ENCODE measurements around the gene TLCD3B.

DNA sequence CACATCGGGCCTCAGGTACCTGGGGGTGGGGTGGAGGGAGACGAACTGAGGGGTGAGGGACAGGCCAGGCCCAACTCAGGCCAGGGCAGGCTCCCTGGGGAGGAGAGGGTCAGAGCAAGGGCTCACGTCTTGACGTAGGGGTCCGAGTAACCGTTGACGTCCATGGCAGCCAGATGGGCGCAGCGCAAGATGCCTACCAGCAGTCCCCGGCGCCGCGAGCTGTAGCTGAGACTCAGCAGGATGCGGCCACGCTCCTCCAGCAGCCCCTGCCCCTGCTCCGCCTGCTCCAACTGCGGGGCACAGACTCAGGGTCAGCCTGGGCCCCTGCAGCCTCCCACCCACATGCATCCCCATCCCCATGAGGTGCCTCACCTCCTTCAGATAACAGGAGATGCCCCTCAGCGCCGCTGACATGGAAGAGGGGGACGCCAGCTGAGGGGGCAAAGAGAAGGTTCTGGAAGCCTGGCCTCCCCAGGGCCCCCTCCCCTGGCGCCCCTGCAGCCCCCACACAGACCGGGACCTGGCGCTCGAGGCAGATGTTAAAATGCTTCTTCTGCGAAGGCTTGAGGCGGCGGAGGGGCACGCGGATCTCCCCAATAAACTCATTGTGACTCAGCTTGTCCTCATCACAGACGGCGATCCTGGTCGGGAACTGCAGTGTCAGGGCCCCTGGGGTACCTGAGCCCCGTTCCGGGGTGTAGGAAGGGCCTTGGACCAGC is 24.3 kb downstream of the TLCD3B start:
- TF ChIP-seq, protein P1, sequence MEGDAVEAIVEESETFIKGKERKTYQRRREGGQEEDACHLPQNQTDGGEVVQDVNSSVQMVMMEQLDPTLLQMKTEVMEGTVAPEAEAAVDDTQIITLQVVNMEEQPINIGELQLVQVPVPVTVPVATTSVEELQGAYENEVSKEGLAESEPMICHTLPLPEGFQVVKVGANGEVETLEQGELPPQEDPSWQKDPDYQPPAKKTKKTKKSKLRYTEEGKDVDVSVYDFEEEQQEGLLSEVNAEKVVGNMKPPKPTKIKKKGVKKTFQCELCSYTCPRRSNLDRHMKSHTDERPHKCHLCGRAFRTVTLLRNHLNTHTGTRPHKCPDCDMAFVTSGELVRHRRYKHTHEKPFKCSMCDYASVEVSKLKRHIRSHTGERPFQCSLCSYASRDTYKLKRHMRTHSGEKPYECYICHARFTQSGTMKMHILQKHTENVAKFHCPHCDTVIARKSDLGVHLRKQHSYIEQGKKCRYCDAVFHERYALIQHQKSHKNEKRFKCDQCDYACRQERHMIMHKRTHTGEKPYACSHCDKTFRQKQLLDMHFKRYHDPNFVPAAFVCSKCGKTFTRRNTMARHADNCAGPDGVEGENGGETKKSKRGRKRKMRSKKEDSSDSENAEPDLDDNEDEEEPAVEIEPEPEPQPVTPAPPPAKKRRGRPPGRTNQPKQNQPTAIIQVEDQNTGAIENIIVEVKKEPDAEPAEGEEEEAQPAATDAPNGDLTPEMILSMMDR (conservative IDR thresholded peaks at IDR 0.05; ENCODE audit: low read depth, low read length), result no peak
- TF ChIP-seq POLR2A (IDR thresholded peaks at IDR 0.05; ENCODE audit: low read depth, low read length) (no peak), MAZ (IDR thresholded peaks at IDR 0.05; ENCODE audit: borderline replicate concordance, low read depth, low read length) (no peak), SMC3 (IDR thresholded peaks at IDR 0.05; ENCODE audit: low read depth, low read length) (no peak), BHLHE40 (IDR thresholded peaks at IDR 0.05; ENCODE audit: low read depth, low read length) (no peak), RFX5 (IDR thresholded peaks at IDR 0.05; ENCODE audit: low read depth, low read length) (no peak), RAD21 (IDR thresholded peaks at IDR 0.05; ENCODE audit: low read length) (no peak), MXI1 (IDR thresholded peaks at IDR 0.05; ENCODE audit: borderline replicate concordance, low read depth, low read length) (no peak), CHD1 (IDR thresholded peaks at IDR 0.05; ENCODE audit: low read depth, low read length) (no peak), CEBPB (IDR thresholded peaks at IDR 0.05; ENCODE audit: low read depth, low read length) (no peak), FOS (IDR thresholded peaks at IDR 0.05; ENCODE audit: low read depth, low read length) (no peak)
- TF ChIP-seq, protein P2, sequence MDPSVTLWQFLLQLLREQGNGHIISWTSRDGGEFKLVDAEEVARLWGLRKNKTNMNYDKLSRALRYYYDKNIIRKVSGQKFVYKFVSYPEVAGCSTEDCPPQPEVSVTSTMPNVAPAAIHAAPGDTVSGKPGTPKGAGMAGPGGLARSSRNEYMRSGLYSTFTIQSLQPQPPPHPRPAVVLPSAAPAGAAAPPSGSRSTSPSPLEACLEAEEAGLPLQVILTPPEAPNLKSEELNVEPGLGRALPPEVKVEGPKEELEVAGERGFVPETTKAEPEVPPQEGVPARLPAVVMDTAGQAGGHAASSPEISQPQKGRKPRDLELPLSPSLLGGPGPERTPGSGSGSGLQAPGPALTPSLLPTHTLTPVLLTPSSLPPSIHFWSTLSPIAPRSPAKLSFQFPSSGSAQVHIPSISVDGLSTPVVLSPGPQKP (IDR thresholded peaks at IDR 0.05; ENCODE audit: borderline replicate concordance, low read depth, low read length), result no peak
- TF ChIP-seq, protein P3, sequence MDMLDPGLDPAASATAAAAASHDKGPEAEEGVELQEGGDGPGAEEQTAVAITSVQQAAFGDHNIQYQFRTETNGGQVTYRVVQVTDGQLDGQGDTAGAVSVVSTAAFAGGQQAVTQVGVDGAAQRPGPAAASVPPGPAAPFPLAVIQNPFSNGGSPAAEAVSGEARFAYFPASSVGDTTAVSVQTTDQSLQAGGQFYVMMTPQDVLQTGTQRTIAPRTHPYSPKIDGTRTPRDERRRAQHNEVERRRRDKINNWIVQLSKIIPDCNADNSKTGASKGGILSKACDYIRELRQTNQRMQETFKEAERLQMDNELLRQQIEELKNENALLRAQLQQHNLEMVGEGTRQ (IDR thresholded peaks at IDR 0.05; ENCODE audit: low read depth, low read length), result no peak
